ENCODE results near the gene IL31.

Gene IL31

GRCh38 chr12:122126713-122127597 lies 47.1 kb downstream of the IL31 start:
- DNase-seq, result no peak

GRCh38 chr12:122126342-122126635 lies 47.7 kb downstream of the IL31 start:
- DNase-seq, result no peak

DNA sequence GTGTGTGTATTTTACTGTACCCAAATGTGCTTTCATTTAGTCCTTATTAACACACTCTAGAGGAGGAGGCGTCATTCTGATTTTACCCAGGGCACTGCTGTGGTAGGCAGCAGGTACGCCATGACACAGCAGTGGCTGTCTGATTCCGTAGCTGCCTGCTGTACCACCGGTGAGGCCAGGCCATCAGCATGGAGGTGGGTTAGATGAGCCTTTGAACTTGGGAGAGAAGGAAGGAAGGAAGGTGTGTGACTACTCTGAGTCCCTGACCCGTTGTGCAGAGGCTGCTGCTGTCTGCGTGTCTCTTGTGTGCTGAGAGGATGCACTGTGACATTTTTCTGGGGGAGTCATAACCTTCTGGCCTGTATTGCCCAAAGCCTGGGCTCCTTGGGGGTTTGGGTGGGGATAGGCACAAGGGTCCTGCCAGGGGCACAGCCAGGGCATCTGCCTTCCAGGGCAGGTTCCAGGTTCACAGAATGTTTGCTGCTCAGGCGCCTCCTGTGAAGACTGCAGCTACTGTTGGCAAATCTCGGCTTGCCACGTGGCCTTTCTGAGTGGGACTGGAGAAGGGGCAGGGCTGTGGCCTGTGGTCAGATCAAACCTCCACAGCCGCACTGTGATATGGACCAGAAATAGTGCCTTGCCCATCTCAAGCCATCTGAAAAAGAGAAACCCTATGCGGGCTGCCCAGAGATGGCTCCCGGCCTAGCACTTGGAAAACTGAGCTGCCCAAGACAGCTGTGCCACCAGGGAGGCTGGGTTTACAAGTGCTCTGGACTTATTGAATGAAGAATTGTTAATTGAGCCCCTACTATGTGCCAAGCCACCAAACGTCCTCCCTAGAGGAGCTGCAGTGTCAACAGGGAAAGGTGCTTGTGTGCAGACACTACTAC lies 48.3 kb downstream of the IL31 start:
- DNase-seq, result no peak

DNA sequence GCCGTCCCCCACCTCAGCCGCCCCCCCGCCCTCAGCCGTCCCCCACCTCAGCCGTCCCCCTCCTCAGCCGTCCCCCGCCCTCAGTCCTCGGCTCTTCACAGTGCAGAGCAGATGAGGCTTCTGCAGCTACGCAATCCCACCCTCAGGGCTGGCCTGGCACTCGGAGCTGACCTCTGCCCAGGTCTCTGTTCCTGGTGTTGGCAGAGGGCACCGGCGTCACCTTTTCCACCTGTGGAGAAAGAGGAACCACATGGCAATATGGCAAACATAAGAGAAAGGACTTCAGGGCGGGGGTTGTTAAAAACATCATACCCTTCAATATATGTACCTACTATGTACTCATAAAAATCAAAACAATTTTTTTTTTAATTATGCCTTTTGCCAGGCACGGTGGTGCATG lies 49.7 kb downstream of the IL31 start:
- DNase-seq, result no peak

- DNase-seq, result no peak
Measured at GRCh38 chr12:122123761-122124145, 50.3 kb downstream of the IL31 start.

- peak; percentile 66 for DNase-seq
Measured at GRCh38 chr12:122123051-122123760, 50.8 kb downstream of the IL31 start.
